GM18861 (cell line): Measurements from ENCODE around the gene C2CD3.

Experiments
- ATAC-seq: cut with Tn5 transposase; IDR thresholded peaks from one replicate; pipeline ENCODE4 v1.9.1; 2021; ENCODE audit not compliant: unreplicated experiment

Gene C2CD3

GRCh38 chr11:73965764-73966121 lies 205.1 kb downstream of the C2CD3 start:
- no peak for ATAC-seq

GRCh38 chr11:73965076-73965763 lies 205.6 kb downstream of the C2CD3 start:
- no peak for ATAC-seq

GRCh38 chr11:73963861-73964260 lies 206.9 kb downstream of the C2CD3 start:
- no peak for ATAC-seq
